GM23338 (cell line): ENCODE measurements around the gene MAPK12. TPM values are rescaled to one million over a fixed set of nuclear protein-coding genes. Genes with fewer than 3 reads are reported as not detected.

ENCODE experiments used
- ATAC-seq: fragments of 200-7000 bp; cut with Tn5 transposase; 3 replicates; pipeline ENCODE4 v1.9.1; 2020
- DNase-seq: peaks from one replicate; pipeline ENCODE4 v3.0.0-alpha.2; 2015; ENCODE audit warnings: low spot score
- H2AFZ ChIP-seq: fragments of 200-600 bp; sonication (generic); 2 replicates; pipeline ENCODE4 v1.8.0; 2016; ENCODE audit warnings: antibody characterized with exemption, mild to moderate bottlenecking, moderate library complexity
- H3F3A ChIP-seq: fragments of 200-600 bp; sonication (generic); replicated peaks from 2 replicates; pipeline ENCODE4 v1.8.0; 2017; ENCODE audit warnings: antibody characterized with exemption, mixed run types, low read depth
- H3K27ac ChIP-seq: fragments of 200-600 bp; sonication (generic); 2 replicates; pipeline ENCODE4 v1.6.1; 2016; ENCODE audit warnings: low read depth
- H3K27me3 ChIP-seq: fragments of 200-600 bp; sonication (generic); 2 replicates; pipeline ENCODE4 v1.8.0; 2016; ENCODE audit warnings: mild to moderate bottlenecking, mixed run types, moderate library complexity; ENCODE audit not compliant: insufficient read depth
- H3K36me3 ChIP-seq: fragments of 200-600 bp; sonication (generic); 2 replicates; pipeline ENCODE4 v1.8.0; 2016; ENCODE audit warnings: mild to moderate bottlenecking; ENCODE audit not compliant: insufficient read depth
- H3K4me1 ChIP-seq: fragments of 200-600 bp; sonication (generic); 2 replicates; pipeline ENCODE4 v1.8.0; 2016; ENCODE audit warnings: mild to moderate bottlenecking, moderate library complexity; ENCODE audit not compliant: insufficient read depth
- H3K4me2 ChIP-seq: fragments of 200-600 bp; sonication (generic); 2 replicates; pipeline ENCODE4 v1.7.1; 2017; ENCODE audit warnings: mixed run types
- H3K4me3 ChIP-seq: fragments of 200-600 bp; sonication (generic); 2 replicates; pipeline ENCODE4 v1.6.1; 2016; ENCODE audit warnings: mixed run types
- H3K79me2 ChIP-seq: fragments of 200-600 bp; sonication (generic); replicated peaks from 2 replicates; pipeline ENCODE4 v1.8.0; 2017; ENCODE audit warnings: mild to moderate bottlenecking; ENCODE audit not compliant: insufficient read depth
- H3K9me2 ChIP-seq: fragments of 200-600 bp; sonication (generic); 2 replicates; pipeline ENCODE4 v1.8.0; 2017; ENCODE audit not compliant: insufficient read depth
- H4K20me1 ChIP-seq: fragments of 200-600 bp; sonication (generic); replicated peaks from 2 replicates; pipeline ENCODE4 v1.8.0; 2017; ENCODE audit warnings: mild to moderate bottlenecking; ENCODE audit not compliant: insufficient read depth
- H3K27ac Mint-ChIP-seq: 2 replicates; pipeline ENCODE4 v1.8.0; 2020; ENCODE audit warnings: inconsistent platforms, mild to moderate bottlenecking, moderate library complexity, mixed read lengths
- H3K27me3 Mint-ChIP-seq: 3 replicates; pipeline ENCODE4 v1.8.0; 2022; ENCODE audit warnings: low read depth, mild to moderate bottlenecking, moderate library complexity, mixed read lengths, inconsistent platforms; ENCODE audit not compliant: insufficient read depth, poor library complexity
- H3K36me3 Mint-ChIP-seq: 3 replicates; pipeline ENCODE4 v1.8.0; 2021; ENCODE audit warnings: low read depth, mild to moderate bottlenecking, inconsistent platforms, moderate library complexity, mixed read lengths
- H3K4me1 Mint-ChIP-seq: 3 replicates; pipeline ENCODE4 v1.8.0; 2020; ENCODE audit warnings: mild to moderate bottlenecking, inconsistent platforms, mixed read lengths
- H3K4me3 Mint-ChIP-seq: 3 replicates; pipeline ENCODE4 v1.8.0; 2021; ENCODE audit warnings: moderate library complexity, mild to moderate bottlenecking, inconsistent platforms, mixed read lengths
- H3K9me3 Mint-ChIP-seq: 3 replicates; pipeline ENCODE4 v1.8.0; 2020; ENCODE audit warnings: moderate library complexity, mild to moderate bottlenecking, inconsistent platforms, mixed read lengths
- EZH2 ChIP-seq: fragments of 200-600 bp; sonication (generic); IDR thresholded peaks from one replicate; pipeline ENCODE4 v1.8.0; 2017; ENCODE audit warnings: antibody characterized with exemption, mild to moderate bottlenecking, low read depth; ENCODE audit not compliant: unreplicated experiment
- EZH2phosphoT487 ChIP-seq: fragments of 200-600 bp; sonication (generic); IDR thresholded peaks from one replicate; pipeline ENCODE4 v1.8.1; 2018; ENCODE audit warnings: antibody characterized with exemption; ENCODE audit not compliant: unreplicated experiment
- JUNB ChIP-seq: IDR thresholded peaks from one replicate; pipeline ENCODE4 v1.6.1; 2016; ENCODE audit warnings: antibody characterized with exemption; ENCODE audit not compliant: unreplicated experiment
- STAT1 ChIP-seq: IDR thresholded peaks from one replicate; pipeline ENCODE4 v1.6.1; 2016; ENCODE audit warnings: antibody characterized with exemption; ENCODE audit not compliant: unreplicated experiment
- ZNF114 ChIP-seq: fragments of 250-450 bp; sonication (Bioruptor Pico); IDR thresholded peaks from 2 replicates; pipeline ENCODE4 v1.5.0; 2020; ENCODE audit warnings: mild to moderate bottlenecking, moderate library complexity
- ZNF331 ChIP-seq: fragments of 250-450 bp; sonication (Bioruptor Pico); IDR thresholded peaks from 2 replicates; pipeline ENCODE4 v1.5.0; 2020; ENCODE audit warnings: low read depth, mild to moderate bottlenecking, moderate library complexity
- polyA plus RNA-seq: library from polyadenylated mRNA; unstranded; fragments of >200 nt; fragmentation: Nextera tagmentation; extraction: Ambion mirVana; gene quantifications from 2 replicates; pipeline ENCODE4 v1.2.1, GENCODE V29; 2016
- total RNA-seq: library from RNA; depleted of rRNA; stranded (reverse); fragments of >200 nt; shearing (Covaris generic); gene quantifications from 2 replicates; pipeline ENCODE4 v1.2.3, GENCODE V29; 2014
- TF ChIP-seq, protein P1 (sequence below): IDR thresholded peaks from 2 replicates; pipeline ENCODE4 v1.6.1; 2016; ENCODE audit warnings: antibody characterized with exemption
- TF ChIP-seq, protein P2 (sequence below), 2 experiments: fragments of 200-600 bp in 1 of 2; sonication (generic) in 1 of 2; conservative IDR thresholded peaks; 2 replicates each; pipeline versions ENCODE4 v1.5.1 to v1.6.1; 2016 to 2017; ENCODE audit warnings: antibody characterized with exemption in 2 of 2, low read depth in 2 of 2, mild to moderate bottlenecking in 2 of 2, moderate library complexity in 1 of 2
- TF ChIP-seq, protein P3 (sequence below): fragments of 250-450 bp; sonication (Bioruptor Pico); IDR thresholded peaks from 2 replicates; pipeline ENCODE4 v1.5.0; 2020; ENCODE audit warnings: mild to moderate bottlenecking, moderate library complexity

MAPK12 gene
- total and polyA plus RNA-seq, 2 experiments from 2014 or later = 10.4 to 26.1 TPM

DNA sequence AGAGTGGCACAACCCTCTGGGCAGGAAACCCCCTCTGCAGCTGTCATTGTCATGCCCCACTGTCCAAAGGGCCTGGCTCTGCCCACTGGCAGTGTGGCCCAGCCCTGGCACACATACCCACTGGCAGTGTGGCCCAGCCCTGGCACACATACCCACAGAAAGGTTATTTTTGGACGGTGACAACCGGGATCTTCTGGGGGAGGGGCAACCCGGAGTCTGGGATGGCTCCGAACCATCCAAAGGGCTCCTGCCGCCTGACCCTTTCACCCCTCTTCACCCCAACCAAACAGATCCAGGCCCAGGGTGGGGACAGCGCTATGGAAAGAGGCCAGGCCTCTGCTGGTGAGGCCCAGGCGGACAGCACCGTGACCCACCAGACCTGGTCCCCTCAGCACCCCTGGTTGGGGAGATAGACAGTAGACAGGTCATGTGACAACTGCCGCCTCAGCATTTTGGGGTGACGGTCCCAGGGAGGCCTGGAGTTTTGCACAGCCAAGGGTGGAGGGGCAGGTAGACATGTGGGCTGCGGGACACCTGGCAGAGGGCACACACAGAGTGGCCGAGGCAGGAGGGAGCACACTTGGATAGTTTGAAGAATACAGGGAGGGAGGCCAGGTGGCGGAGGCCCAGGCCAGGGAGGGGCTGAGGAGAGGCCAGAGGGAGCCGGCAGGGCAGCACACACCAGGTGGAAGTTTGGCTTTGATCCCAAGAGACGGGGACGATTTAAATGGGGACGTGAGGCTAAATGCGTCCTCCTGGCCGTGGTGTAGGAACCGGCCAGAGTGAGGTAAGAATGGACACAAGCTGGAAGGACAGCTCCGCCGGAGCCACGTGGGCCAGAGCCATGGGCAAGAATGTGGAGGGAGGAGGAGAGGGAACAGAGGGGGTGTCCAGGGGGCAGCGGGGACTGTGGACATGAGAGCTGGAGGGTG, 2.9 kb downstream of the MAPK12 start (continued):
- TF ChIP-seq, protein P1, sequence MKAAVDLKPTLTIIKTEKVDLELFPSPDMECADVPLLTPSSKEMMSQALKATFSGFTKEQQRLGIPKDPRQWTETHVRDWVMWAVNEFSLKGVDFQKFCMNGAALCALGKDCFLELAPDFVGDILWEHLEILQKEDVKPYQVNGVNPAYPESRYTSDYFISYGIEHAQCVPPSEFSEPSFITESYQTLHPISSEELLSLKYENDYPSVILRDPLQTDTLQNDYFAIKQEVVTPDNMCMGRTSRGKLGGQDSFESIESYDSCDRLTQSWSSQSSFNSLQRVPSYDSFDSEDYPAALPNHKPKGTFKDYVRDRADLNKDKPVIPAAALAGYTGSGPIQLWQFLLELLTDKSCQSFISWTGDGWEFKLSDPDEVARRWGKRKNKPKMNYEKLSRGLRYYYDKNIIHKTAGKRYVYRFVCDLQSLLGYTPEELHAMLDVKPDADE = no peak
- TF ChIP-seq ZNF114 (CRISPR knock-in tag) = no peak
- TF ChIP-seq EZH2phosphoT487 = no peak
- no peak for TF ChIP-seq JUNB
- TF ChIP-seq, protein P2, sequence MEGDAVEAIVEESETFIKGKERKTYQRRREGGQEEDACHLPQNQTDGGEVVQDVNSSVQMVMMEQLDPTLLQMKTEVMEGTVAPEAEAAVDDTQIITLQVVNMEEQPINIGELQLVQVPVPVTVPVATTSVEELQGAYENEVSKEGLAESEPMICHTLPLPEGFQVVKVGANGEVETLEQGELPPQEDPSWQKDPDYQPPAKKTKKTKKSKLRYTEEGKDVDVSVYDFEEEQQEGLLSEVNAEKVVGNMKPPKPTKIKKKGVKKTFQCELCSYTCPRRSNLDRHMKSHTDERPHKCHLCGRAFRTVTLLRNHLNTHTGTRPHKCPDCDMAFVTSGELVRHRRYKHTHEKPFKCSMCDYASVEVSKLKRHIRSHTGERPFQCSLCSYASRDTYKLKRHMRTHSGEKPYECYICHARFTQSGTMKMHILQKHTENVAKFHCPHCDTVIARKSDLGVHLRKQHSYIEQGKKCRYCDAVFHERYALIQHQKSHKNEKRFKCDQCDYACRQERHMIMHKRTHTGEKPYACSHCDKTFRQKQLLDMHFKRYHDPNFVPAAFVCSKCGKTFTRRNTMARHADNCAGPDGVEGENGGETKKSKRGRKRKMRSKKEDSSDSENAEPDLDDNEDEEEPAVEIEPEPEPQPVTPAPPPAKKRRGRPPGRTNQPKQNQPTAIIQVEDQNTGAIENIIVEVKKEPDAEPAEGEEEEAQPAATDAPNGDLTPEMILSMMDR (conservative IDR thresholded peaks at IDR 0.05; ENCODE audit: low read depth in 2 of 2) = no peak
- TF ChIP-seq STAT1 = no peak

DNA sequence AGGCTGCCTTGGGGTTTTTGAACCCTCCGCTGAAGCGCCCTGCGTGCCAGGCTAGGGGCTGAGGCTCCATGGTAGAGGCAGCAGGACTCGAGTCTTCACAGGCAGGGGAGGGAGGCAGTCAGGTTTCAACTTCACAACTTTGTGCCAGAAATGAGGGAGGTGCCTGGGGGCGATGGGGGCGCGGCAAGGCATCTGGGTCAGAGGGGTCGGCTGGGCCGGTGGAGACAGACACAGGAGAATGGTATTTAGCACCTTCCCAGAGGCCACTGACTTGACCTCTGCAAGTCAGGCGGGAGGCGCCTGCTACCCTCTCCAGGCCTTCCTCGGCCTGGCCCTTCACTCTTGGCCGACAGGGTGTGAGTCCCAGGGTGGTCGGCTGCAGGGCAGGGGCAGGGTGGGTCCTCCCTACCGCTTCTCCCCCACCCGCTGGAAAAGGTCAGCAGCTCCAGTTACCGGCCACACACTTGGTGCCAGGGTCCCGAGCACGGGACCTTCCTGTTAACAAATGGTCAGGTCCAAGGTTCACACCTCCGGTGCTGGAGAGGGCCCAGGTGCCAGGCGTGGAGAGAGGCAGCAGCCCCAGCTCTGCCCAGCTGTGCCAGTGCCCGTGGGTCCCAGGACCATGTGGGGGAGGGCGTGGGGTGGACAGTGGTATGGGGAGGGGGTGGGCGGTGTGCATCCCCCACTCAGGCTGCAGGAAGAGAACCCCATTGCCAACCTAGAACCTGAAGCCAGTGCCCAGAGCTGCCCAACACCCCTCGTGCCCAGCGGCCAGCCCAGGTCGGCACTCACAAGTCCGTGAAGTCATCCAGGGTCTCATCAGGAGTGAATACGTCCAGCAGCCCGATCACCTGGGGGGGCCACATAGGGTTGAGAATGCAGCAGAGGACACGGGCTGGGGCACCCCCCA, 3.8 kb downstream of the MAPK12 start:
- H3K27ac ChIP-seq = no peak overlapping the region
- peaks cover 7% of the 10 kb centered on the region for H3K4me1 ChIP-seq
- no peak overlapping the region for H2AFZ ChIP-seq
- no peak overlapping the region for H3K4me3 ChIP-seq
- ATAC-seq = no peak
- H3K36me3 Mint-ChIP-seq = no peaks in the 10 kb centered on the region
- H3F3A ChIP-seq = no peaks in the 10 kb centered on the region
- no peaks in the 10 kb centered on the region for H3K9me3 Mint-ChIP-seq
- H3K79me2 ChIP-seq = no peaks in the 10 kb centered on the region
- no peaks in the 10 kb centered on the region for H3K9me2 ChIP-seq
- peaks cover 6% of the 10 kb centered on the region; the same call in 2 of the 3 replicates for H3K4me1 Mint-ChIP-seq
- no peak overlapping the region for H3K4me3 Mint-ChIP-seq
- no peaks in the 10 kb centered on the region for H3K36me3 ChIP-seq
- peaks cover 20% of the 10 kb centered on the region for H3K27me3 Mint-ChIP-seq
- no peaks in the 10 kb centered on the region for H4K20me1 ChIP-seq
- H3K4me2 ChIP-seq = no peak overlapping the region
- DNase-seq = no peak
- H3K27me3 ChIP-seq = peaks cover 19% of the 10 kb centered on the region
- H3K27ac Mint-ChIP-seq = no peak overlapping the region
- TF ChIP-seq ZNF331 (CRISPR knock-in tag) (no peak), EZH2 (no peak), ZNF114 (CRISPR knock-in tag) (no peak), JUNB (no peak), EZH2phosphoT487 (no peak)
- TF ChIP-seq, protein P2 (conservative IDR thresholded peaks at IDR 0.05; ENCODE audit: low read depth in 2 of 2) = no peak
- TF ChIP-seq, protein P3, sequence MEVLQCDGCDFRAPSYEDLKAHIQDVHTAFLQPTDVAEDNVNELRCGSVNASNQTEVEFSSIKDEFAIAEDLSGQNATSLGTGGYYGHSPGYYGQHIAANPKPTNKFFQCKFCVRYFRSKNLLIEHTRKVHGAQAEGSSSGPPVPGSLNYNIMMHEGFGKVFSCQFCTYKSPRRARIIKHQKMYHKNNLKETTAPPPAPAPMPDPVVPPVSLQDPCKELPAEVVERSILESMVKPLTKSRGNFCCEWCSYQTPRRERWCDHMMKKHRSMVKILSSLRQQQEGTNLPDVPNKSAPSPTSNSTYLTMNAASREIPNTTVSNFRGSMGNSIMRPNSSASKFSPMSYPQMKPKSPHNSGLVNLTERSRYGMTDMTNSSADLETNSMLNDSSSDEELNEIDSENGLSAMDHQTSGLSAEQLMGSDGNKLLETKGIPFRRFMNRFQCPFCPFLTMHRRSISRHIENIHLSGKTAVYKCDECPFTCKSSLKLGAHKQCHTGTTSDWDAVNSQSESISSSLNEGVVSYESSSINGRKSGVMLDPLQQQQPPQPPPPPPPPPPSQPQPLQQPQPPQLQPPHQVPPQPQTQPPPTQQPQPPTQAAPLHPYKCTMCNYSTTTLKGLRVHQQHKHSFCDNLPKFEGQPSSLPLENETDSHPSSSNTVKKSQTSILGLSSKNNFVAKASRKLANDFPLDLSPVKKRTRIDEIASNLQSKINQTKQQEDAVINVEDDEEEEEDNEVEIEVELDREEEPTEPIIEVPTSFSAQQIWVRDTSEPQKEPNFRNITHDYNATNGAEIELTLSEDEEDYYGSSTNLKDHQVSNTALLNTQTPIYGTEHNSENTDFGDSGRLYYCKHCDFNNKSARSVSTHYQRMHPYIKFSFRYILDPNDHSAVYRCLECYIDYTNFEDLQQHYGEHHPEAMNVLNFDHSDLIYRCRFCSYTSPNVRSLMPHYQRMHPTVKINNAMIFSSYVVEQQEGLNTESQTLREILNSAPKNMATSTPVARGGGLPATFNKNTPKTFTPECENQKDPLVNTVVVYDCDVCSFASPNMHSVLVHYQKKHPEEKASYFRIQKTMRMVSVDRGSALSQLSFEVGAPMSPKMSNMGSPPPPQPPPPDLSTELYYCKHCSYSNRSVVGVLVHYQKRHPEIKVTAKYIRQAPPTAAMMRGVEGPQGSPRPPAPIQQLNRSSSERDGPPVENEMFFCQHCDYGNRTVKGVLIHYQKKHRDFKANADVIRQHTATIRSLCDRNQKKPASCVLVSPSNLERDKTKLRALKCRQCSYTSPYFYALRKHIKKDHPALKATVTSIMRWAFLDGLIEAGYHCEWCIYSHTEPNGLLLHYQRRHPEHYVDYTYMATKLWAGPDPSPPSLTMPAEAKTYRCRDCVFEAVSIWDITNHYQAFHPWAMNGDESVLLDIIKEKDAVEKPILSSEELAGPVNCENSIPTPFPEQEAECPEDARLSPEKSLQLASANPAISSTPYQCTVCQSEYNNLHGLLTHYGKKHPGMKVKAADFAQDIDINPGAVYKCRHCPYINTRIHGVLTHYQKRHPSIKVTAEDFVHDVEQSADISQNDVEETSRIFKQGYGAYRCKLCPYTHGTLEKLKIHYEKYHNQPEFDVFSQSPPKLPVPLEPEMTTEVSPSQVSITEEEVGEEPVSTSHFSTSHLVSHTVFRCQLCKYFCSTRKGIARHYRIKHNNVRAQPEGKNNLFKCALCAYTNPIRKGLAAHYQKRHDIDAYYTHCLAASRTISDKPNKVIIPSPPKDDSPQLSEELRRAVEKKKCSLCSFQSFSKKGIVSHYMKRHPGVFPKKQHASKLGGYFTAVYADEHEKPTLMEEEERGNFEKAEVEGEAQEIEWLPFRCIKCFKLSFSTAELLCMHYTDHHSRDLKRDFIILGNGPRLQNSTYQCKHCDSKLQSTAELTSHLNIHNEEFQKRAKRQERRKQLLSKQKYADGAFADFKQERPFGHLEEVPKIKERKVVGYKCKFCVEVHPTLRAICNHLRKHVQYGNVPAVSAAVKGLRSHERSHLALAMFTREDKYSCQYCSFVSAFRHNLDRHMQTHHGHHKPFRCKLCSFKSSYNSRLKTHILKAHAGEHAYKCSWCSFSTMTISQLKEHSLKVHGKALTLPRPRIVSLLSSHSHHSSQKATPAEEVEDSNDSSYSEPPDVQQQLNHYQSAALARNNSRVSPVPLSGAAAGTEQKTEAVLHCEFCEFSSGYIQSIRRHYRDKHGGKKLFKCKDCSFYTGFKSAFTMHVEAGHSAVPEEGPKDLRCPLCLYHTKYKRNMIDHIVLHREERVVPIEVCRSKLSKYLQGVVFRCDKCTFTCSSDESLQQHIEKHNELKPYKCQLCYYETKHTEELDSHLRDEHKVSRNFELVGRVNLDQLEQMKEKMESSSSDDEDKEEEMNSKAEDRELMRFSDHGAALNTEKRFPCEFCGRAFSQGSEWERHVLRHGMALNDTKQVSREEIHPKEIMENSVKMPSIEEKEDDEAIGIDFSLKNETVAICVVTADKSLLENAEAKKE = no peak
